ENCODE results near the gene GJB2. TPM values are rescaled to one million over a fixed set of nuclear protein-coding genes. Genes with fewer than 3 reads are reported as not detected.

GJB2 gene
- total RNA-seq, 1 donor from 2014 or later = 3.9 TPM

- intact Hi-C loops (cut with micrococcal nuclease) = loop anchor here (2.0 to 10.0 kb wide), 2 partner anchors 31 to 711 kb away; partner anchors contain the start of gene XPO4
Measured at GRCh38 chr13:20193162-20193906, 596 bp upstream of the GJB2 start.

- intact Hi-C loops (cut with micrococcal nuclease) = loop anchor here (2.0 to 10.0 kb wide), 2 partner anchors 29 to 713 kb away; partner anchors contain the start of gene XPO4
Measured at GRCh38 chr13:20192158-20192835, 441 bp downstream of the GJB2 start.

GRCh38 chr13:20191311-20192157 is 1.2 kb downstream of the GJB2 start:
- intact Hi-C loops (cut with micrococcal nuclease) = loop anchor here (2.0 to 10.0 kb wide), 2 partner anchors 29 to 713 kb away; partner anchors contain the start of gene XPO4

GRCh38 chr13:20190481-20191310 is 2.0 kb downstream of the GJB2 start:
- intact Hi-C loops (cut with micrococcal nuclease) = loop anchor here (10.0 kb wide), 1 partner anchor 714 kb away; the partner anchor contains the start of gene XPO4

GRCh38 chr13:20190076-20190475 is 2.7 kb downstream of the GJB2 start:
- intact Hi-C loops (cut with micrococcal nuclease) = loop anchor here (10.0 kb wide), 1 partner anchor 715 kb away; the partner anchor contains the start of gene XPO4

- intact Hi-C loops (cut with micrococcal nuclease) = no loop called here
Measured at GRCh38 chr13:20188667-20189553, 3.8 kb downstream of the GJB2 start.

- intact Hi-C loops (cut with micrococcal nuclease) = no loop called here
Measured at GRCh38 chr13:20186771-20187170, 6.0 kb downstream of the GJB2 start.

GRCh38 chr13:20185366-20186056 is 7.2 kb downstream of the GJB2 start:
- intact Hi-C loops (cut with micrococcal nuclease) = no loop called here

- intact Hi-C loops (cut with micrococcal nuclease) = loop anchor here (1.0 to 5.0 kb wide), 5 partner anchors 15 to 1295 kb away; no protein-coding TSS in a partner anchor
Measured at GRCh38 chr13:20182231-20182846, 10.4 kb downstream of the GJB2 start.

- intact Hi-C loops (cut with micrococcal nuclease) = loop anchor here (5.0 kb wide), 1 partner anchor 1296 kb away; no protein-coding TSS in a partner anchor
Measured at GRCh38 chr13:20181188-20181587, 11.6 kb downstream of the GJB2 start.

GRCh38 chr13:20178156-20178555 is 14.6 kb downstream of the GJB2 start:
- intact Hi-C loops (cut with micrococcal nuclease) = no loop called here

- intact Hi-C loops (cut with micrococcal nuclease) = no loop called here
Measured at GRCh38 chr13:20177049-20177831, 15.5 kb downstream of the GJB2 start.

- intact Hi-C loops (cut with micrococcal nuclease) = no loop called here
Measured at GRCh38 chr13:20175907-20176652, 16.7 kb downstream of the GJB2 start.

- intact Hi-C loops (cut with micrococcal nuclease) = no loop called here
Measured at GRCh38 chr13:20175406-20175794, 17.3 kb downstream of the GJB2 start.

- intact Hi-C loops (cut with micrococcal nuclease) = no loop called here
Measured at GRCh38 chr13:20174656-20175405, 17.9 kb downstream of the GJB2 start.

GRCh38 chr13:20173116-20173746 is 19.5 kb downstream of the GJB2 start:
- intact Hi-C loops (cut with micrococcal nuclease) = no loop called here
